ENCODE results near the gene HDLBP. TPM values are rescaled to one million over a fixed set of nuclear protein-coding genes. Genes with fewer than 3 reads are reported as not detected.
A peak's percentile ranks its signal among the peaks of the same experiment; 100 is the strongest.

HDLBP gene
- total and polyA plus RNA-seq, 3 donors from 2014 or later: 600 to 790 (median 648) TPM

DNA sequence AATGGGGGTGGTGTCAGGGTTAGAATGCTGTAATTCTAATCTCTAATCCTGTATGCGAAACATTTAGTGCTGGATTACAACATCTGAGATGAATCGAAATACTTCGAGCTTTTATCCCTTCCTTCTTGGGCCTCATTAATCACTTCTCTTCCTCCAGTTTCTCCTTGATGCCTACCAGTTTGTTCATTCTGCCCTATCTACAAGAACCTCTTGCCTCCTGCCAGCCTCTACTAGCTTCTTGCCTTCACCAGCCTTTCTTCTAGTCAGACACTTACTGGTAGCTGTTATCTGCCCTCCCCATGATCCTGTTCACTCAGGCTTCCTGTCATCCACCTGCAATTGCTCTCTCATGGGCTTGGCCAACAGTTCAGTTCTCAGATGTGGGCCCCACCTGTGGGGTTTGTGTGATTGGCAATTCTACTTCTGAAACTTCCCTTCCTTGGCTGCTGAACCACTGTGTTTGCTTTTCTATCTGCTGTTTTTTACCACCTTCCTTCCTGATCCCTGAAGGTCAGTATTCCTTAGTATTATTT is 25.2 kb upstream of the HDLBP start:
- H3K36me3 ChIP-seq (ENCODE audit: low read depth, missing control alignments): no peaks in the 10 kb centered on the region
- no peak for DNase-seq
- WGBS, 2 donors: 66 to 75% methylated on average over 3 of the region's 3 CpGs

DNA sequence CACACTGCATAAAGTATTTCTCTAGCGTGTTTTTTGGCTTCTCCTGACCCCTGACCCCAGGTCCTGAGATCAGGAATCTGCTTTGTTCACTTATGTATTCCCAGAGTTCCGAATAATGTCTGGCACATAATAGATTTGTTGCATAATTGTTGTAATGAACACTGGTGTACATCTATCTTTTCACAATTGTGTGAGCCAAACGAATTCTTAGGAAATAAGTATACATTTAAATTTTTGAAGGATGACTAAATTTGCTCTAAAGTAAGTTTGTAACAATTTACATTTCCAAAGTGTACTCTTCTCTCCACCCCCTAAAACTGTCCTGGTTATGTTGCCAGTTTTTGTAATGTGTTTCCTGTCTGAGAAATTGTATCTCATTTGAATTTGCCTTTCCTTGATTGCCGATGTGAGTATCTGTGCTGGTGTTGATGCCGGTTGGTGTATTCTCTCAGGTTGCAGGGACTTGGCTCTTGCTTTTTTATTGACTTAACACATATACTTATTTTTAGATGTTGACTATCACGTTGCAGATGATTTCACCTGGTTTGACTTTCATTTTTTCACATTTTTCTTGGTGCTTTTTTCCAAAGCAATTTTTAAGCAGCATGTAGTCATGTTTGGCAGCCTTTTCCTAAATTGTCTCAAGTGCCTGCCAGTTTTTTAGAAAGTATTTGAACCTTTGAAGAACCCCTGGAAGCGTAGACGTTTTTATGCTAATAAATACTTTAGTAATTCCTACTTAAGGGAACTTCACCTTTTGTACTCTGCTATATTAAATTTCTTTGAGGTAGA is 24.6 kb upstream of the HDLBP start:
- no peaks in the 10 kb centered on the region for H3K36me3 ChIP-seq (ENCODE audit: low read depth, missing control alignments)

More for the DNA sequence above, 25.2 kb upstream of the HDLBP start:
- Histone ChIP-seq H3K27ac (peak overlapping the region in 1 of 2 donors; percentile 21), H3K27me3 (no peaks in the 10 kb centered on the region), H3K9me3 (no peaks in the 10 kb centered on the region), H3K4me1 (peaks cover 10% of the 10 kb centered on the region), H3K4me3 (no peak overlapping the region)
- TF ChIP-seq POLR2A (IDR thresholded peaks at IDR 0.05): no peak
- TF ChIP-seq, protein P1, sequence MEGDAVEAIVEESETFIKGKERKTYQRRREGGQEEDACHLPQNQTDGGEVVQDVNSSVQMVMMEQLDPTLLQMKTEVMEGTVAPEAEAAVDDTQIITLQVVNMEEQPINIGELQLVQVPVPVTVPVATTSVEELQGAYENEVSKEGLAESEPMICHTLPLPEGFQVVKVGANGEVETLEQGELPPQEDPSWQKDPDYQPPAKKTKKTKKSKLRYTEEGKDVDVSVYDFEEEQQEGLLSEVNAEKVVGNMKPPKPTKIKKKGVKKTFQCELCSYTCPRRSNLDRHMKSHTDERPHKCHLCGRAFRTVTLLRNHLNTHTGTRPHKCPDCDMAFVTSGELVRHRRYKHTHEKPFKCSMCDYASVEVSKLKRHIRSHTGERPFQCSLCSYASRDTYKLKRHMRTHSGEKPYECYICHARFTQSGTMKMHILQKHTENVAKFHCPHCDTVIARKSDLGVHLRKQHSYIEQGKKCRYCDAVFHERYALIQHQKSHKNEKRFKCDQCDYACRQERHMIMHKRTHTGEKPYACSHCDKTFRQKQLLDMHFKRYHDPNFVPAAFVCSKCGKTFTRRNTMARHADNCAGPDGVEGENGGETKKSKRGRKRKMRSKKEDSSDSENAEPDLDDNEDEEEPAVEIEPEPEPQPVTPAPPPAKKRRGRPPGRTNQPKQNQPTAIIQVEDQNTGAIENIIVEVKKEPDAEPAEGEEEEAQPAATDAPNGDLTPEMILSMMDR (IDR thresholded peaks at IDR 0.05): no peak
- intact Hi-C loops (cut with DNase I; ENCODE audit: low total_unique reads): no loop called here

DNA sequence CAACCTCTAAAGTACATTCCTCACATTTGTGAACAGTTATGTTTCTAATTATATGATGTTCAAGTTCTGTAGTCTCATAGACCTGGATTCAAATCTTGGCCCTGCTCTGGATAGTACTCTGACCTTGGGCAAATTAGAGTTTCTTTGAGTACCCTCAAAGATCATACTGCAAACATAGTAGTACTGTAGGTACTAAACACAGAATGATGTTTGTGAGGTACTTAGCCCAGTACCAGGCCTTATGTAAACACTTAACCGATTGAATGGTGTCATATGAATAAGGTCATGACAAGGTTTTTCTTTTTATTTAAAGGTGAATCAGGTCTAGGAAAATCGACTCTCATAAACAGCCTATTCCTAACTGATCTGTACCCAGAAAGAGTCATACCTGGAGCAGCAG is 19.3 kb upstream of the HDLBP start:
- TF ChIP-seq, protein P1 (IDR thresholded peaks at IDR 0.05): no peak
- no peak for TF ChIP-seq POLR2A (IDR thresholded peaks at IDR 0.05)
- no peaks in the 10 kb centered on the region for H3K9me3 ChIP-seq
- intact Hi-C loops (cut with DNase I; ENCODE audit: low total_unique reads): no loop called here
- no peak overlapping the region for H3K27ac ChIP-seq
- H3K27me3 ChIP-seq: no peaks in the 10 kb centered on the region
- no peak for DNase-seq
- H3K36me3 ChIP-seq (ENCODE audit: low read depth, missing control alignments): no peaks in the 10 kb centered on the region
- no peak overlapping the region for H3K4me3 ChIP-seq
- WGBS, 2 donors: 90% methylated on average over 2 of the region's 2 CpGs
- H3K4me1 ChIP-seq: peaks cover 7% of the 10 kb centered on the region

More for the DNA sequence above, 24.6 kb upstream of the HDLBP start:
- Histone ChIP-seq H3K27ac (peak overlapping the region in 1 of 2 donors; percentile 21), H3K4me3 (no peak overlapping the region), H3K27me3 (no peaks in the 10 kb centered on the region), H3K9me3 (no peaks in the 10 kb centered on the region), H3K4me1 (peaks cover 10% of the 10 kb centered on the region)
- WGBS, 2 donors: 37 to 39% methylated on average over 8 of the region's 8 CpGs
- DNase-seq: no peak
- intact Hi-C loops (cut with DNase I; ENCODE audit: low total_unique reads): no loop called here
- TF ChIP-seq, protein P1 (IDR thresholded peaks at IDR 0.05): no peak
- no peak for TF ChIP-seq POLR2A (IDR thresholded peaks at IDR 0.05)

DNA sequence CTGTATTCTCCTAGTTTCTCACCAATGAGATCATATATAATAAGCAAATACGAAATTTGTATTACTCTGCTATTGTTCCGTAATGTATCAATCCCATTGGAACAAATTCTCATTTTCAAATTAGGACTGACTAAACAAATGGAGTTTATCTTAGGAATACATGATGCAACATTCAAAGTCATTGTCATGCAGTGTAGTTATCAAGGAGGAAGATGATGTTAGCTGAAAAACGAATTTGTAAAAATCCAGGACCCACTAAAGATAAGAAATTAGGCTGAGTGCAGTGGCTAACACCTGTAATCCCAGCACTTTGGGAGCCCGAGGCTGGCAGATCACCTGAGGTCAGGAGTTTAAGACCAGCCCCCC is 15.1 kb upstream of the HDLBP start:
- 82 to 90% methylated on average over 4 of the region's 4 CpGs for WGBS, 2 donors
- no peak overlapping the region for H3K27ac ChIP-seq
- no peak for DNase-seq
- no peaks in the 10 kb centered on the region for H3K9me3 ChIP-seq
- no peaks in the 10 kb centered on the region for H3K27me3 ChIP-seq
- TF ChIP-seq, protein P1 (IDR thresholded peaks at IDR 0.05): no peak
- no peak for TF ChIP-seq POLR2A (IDR thresholded peaks at IDR 0.05)
- no peak overlapping the region for H3K4me3 ChIP-seq
- no peaks in the 10 kb centered on the region for H3K36me3 ChIP-seq (ENCODE audit: low read depth, missing control alignments)
- intact Hi-C loops (cut with DNase I; ENCODE audit: low total_unique reads): no loop called here
- no peaks in the 10 kb centered on the region for H3K4me1 ChIP-seq

Measured in testis (tissue), 3 donors.